Measurements from ENCODE around the gene MATK.

Gene MATK

DNA sequence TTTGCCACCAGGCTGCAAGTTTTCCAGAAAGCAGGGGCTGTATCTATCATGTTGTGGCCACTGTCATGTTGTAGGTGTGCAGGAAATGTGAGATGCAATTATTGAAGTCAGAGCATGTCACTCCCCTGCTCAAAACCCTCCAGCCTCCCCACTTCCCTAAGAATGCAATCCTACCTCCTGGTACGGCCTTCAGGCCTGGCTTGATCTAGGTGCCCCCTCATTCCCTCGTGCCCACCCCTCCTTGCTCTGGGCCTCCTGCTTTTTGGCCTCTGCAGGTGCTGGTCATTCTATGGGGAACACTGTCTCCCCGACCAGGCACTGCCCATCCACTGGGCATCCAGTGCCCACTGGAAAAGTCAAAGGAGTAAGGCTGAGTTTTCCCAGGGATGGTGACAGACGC lies 28.5 kb upstream of the MATK start:
- no peak for DNase-seq

DNA sequence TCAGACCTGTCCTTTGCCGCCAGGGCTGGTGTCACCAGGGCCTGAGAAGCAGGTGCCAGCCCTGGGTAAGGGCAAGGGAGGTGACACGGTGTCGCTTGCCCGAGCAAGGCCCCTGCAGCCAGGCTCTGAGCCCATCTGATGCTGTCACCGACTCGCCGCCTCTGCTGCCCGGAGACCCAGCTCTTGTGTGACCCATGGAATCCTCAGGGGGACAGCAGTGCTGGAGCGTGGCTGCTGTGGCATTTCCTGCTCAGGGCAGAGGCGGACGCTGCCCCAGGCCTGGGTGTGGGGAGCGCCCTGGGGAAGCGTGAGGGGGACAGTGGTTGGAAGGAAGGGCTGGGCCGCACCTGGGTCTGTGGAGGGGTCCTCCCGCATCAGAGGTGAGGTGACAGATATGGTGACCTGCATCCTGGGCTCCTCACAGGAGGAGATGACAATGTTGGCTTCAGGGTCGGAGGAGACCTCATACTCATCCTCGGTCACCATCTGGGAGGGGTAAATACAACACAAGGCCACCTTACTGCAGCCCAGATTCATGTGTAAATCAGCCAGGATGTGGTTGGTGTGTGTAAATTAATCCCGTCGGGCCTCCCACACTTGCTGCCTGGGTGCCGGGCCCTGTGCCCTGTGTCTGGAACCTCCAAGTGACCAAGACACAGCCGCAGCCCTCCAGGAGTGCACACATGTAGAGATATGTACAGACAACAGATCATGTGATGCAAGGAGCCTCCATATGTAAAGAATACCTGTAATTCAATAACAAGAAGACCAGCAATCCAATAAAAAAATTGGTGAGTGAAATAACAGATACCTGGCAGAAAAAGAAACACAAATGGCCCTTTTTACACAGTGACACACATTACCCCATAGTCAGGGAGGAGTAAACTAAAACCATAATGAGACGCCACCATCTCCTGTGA lies 27.6 kb upstream of the MATK start:
- peak; percentile 28 to 31 for DNase-seq

DNA sequence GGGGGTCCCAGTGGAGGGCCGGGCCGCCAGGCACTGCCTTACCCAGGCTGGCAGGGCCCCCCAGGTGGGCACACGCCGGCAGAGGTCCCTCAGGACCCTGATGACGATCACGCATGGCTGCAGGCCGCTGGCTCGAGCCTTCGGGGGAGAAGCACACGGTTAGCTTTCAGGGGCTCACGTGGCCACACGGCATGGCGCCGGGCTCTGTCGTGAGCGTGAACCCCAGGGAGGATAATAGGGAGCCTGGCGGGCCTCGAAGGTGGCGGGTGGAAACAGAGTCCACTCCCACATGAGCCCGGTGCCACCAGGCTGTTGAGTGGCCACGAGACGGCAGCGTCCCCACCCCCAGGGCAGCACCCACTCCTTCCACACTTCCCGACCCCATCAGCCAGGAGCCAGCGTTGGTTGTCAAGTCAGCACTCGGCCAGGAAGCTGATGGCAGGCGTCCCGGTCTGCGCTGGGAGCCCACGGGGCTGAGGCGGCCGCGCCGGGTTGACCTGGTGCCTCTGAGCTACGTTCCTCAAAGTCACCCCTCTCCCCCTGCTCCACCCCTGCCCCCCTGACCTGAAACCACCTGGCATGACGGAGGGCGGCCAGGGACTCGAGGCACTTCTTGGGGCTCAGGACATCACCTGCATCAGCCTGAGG lies 24.7 kb upstream of the MATK start:
- DNase-seq, result peak in 1 of 2 donors; percentile 19

GRCh38 chr19:3809881-3810707 lies 23.9 kb upstream of the MATK start:
- DNase-seq, result peak in 1 of 2 donors; percentile 35

DNA sequence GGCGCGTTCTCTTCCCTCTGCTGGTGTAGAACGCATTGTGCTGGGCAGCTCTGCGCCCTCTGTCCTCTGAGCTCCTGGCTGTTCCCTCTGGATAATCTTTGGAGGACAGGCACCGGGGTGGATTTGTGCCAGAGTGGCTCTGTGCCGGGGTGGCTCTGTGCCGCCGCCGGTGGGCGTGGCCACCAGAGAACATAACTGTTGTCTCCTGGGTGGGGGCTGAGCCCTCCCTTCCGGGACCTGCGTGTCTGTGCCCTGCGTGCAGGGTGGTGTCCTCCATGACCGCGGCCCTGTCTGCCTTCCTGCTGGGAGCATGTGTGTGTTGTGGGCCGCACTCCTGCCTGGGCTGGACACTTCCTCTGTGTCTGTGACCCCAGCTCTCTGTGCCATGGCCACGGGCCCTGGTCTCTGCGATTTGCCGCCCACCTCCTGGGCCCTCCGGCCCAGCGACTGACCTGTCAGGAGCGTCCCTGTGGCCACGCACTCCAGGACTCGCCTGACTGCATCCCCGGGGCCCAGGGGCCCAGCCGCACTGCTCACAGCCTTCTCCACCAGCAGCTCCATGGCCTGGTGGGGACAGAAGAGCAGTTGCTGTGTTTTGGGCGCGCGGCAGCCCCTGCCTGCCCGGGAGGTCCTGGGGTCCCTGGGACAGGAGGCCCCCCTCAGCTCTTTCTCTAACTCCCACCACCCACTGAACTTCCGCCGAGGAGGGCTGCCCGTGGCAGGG lies 22.4 kb upstream of the MATK start:
- DNase-seq, result no peak

GRCh38 chr19:3807574-3808354 lies 21.6 kb upstream of the MATK start:
- DNase-seq, result no peak

GRCh38 chr19:3807131-3807480 lies 20.9 kb upstream of the MATK start:
- DNase-seq, result no peak

GRCh38 chr19:3805859-3806258 lies 19.7 kb upstream of the MATK start:
- no peak for DNase-seq

DNA sequence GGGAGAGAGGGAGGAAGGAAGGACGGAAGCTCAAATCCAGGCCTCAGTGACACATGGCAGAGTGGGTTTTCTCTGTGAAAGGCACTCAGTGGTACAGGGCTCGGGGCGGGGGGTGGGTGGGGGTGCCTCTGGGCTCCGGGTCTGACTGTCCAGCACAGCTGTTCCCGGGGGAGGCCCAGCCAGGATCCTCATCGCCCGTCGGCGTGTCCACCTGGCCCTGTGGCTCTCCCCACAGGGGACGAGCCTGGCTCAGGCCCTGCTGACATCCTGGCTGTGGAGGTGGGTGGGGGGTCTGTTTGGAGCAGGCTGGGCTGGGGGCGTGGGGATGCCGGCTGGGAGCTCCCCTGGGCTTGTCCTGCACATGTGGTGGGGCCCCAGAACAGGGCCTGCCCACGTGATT lies 18.2 kb upstream of the MATK start:
- DNase-seq, result no peak

GRCh38 chr19:3803986-3804385 lies 17.8 kb upstream of the MATK start:
- DNase-seq, result no peak

- DNase-seq, result no peak
Observed at GRCh38 chr19:3803114-3803888, 17.1 kb upstream of the MATK start.

DNA sequence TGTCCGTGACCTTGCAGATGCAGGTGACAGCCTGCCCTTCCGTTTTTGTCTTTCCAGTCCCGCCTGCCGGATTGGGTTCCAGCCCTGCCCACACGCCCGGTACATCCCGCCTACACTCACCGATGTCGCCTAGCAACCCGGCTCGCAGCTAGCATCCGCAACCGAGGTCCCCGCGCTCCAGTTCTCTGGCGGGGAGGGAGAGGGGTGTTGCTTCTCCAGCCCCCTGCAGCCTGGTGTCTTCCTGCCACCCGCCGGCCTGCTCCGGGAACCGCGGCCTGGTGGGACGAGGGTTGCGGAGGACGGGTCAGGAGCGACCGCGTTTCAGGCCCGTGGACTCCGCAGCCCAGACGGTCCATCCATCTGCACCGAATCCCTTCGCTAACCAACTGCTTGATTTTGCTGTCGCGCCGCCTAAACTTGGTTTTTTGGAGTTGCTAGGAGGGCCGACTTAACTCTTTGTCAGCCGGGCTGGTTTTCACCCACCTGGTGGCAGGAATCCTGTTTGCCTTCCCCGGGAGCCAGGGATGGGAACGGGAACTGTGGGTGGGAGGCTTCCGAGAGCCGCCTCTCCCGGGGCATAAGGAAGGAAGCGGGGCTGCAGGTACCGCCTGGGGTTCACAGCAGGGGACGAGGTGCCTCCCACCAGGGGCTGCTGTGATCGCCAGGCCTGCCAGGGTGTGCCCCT lies 15.4 kb upstream of the MATK start:
- DNase-seq, result peak; percentile 68 to 72

DNA sequence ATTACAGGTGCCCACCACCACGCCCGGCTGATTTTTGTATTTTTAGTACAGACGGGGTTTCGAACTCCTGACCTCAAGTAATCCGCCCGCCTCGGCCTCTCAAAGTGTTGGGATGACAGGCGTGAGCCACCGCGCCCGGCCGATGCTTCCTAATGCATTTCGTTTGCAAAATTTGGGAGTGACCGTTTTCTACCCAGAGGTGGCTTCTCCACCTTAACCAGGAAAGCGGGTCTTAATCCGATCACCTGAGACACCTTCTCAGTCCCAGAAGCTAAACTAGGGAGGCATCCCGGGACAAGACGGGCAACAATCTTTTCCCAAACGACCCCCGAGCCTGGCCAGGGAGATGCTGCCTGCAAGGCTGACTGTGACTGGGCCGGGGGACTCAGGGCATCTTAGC lies 14.8 kb upstream of the MATK start:
- no peak for DNase-seq

DNA sequence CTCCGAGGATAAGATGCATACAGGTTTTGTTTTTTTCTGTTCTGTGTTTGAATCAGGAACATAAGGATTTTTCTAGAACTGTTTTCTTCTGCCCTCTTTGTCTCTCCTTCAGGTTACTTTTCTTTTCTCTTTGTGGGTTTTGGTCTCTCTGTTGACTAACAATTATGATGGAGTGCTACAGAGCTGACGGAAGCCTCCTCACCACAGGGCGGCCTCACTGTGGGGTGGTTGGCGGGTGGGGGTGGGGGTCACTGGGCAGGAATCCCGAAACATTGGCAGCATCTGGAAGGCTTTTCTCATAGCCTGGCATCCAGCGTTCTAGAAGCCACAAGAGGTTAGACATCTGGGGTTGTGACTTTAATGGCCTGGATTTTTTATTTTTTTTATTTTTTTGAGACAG lies 12.0 kb upstream of the MATK start:
- peak; percentile 29 to 51 for DNase-seq

GRCh38 chr19:3796358-3796757 lies 10.2 kb upstream of the MATK start:
- no peak for DNase-seq

DNA sequence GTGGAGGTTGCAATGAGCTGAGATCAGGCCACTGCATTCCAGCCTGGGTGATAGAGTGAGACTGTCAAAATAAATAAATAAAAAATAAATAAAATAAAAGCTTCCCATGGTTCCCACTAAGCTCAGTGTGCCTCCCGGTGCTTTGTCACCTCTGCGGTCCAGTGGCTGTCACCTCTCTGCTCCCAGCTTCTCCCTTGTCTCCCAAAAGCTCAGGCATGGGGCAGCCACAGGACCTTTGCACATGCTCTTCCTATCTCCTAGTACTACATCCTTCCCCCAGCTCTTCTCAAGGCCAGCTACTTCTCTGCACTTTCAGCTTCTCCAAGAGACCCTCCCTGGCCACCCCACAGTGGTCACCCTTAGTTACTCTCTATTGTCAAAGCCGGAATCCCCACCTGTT lies 7.6 kb upstream of the MATK start:
- no peak for DNase-seq

- no peak for DNase-seq
Observed at GRCh38 chr19:3792114-3792513, 5.9 kb upstream of the MATK start.

GRCh38 chr19:3790941-3791340 lies 4.8 kb upstream of the MATK start:
- DNase-seq, result no peak

GRCh38 chr19:3790209-3790734 lies 4.1 kb upstream of the MATK start:
- DNase-seq, result no peak

All from CD4-positive, alpha-beta T cell treated with Interleukin-1 beta for 1 hour (primary cell).